HG03521 (cell line): ENCODE data around the gene LRP1B.

Experiments used
- ATAC-seq: cut with Tn5 transposase; IDR thresholded peaks from one replicate; pipeline ENCODE4 v1.9.1; 2021; ENCODE audit warnings: mild to moderate bottlenecking, moderate library complexity; ENCODE audit not compliant: unreplicated experiment

LRP1B gene

DNA sequence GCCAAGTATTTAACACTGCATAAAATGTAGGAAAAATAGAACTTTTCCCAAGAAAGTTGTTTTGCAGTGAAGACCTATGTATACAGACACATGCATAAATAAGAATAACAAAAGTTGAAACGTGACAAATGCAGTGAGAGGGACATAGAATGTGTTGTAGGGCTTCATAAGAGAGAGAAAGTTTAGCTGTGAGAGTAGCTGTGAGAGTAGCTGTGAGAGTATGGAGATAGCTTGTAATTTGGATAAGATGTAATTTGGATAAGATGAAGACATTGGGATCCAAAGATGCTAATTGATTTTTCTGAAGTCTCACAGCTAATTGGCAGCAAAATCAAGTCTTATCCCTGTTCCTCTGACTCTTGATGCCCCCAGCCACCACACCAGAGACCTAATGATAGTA, 170.9 kb downstream of the LRP1B start:
- no peak for ATAC-seq

DNA sequence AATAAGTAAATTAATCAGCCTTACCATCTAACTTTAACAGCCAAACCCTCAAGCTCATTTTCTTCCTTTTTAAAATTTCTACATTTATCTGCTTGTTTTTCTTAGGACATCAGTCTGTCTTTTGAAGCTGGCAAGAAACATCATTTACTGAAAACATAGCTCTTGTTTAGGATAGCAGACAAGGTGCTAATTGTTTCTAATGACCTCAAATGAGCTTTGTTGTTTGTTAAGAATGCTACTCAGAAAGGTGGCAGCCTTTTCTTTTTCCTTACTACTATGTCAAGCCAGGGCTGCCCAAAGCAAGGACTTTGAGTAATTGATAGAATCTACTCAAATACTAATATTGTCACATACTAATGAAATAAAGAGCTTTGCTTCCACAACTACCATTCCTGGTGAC, 171.8 kb downstream of the LRP1B start:
- no peak for ATAC-seq

DNA sequence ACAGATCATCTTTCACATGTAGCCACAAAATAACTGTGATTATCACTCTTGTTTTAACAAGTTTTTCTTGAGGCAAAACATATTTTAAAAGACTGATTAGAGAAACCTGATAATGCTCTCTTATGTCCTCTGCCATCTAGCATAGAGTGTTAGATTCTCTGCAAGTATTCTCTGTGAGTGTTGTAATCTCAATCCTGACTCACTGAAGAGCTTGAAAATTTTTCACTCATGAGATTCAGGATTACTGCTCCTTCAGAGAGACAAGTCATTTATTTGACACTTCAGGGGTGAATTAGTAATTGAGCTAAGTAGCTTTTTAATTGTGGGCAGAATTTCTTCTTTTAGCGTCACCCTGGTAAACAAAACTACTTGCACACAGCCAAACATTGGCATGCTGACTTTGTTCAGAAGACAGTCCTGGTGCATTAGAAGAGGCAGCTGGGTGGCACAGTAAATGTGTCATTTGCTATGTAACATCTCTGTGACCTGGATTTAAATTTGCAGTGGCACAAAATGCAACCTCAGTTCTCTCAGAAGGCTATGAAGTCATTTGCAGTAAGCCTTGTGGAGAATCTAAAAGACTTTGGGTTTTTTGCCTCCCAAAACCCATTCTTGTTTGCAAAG, 172.9 kb downstream of the LRP1B start:
- ATAC-seq: no peak

DNA sequence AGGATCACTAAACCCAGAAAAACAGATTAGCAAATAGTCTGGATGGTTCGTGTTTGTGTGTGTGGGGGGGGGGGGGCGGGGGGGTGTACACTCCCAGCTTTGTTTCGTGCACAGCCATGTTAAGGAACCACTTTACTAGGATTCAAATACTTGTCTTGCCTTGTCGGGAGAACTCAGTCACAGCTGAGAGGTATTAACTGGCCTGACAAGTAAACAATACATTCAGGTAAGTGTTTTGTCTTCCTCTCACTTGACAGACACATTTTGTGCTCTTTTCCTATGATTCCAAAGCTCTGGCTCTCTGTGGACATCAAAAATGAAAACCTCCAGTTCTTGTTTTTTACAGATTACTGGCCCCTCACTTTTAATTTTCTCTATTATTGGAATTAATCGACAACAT, 173.5 kb downstream of the LRP1B start:
- no peak for ATAC-seq

DNA sequence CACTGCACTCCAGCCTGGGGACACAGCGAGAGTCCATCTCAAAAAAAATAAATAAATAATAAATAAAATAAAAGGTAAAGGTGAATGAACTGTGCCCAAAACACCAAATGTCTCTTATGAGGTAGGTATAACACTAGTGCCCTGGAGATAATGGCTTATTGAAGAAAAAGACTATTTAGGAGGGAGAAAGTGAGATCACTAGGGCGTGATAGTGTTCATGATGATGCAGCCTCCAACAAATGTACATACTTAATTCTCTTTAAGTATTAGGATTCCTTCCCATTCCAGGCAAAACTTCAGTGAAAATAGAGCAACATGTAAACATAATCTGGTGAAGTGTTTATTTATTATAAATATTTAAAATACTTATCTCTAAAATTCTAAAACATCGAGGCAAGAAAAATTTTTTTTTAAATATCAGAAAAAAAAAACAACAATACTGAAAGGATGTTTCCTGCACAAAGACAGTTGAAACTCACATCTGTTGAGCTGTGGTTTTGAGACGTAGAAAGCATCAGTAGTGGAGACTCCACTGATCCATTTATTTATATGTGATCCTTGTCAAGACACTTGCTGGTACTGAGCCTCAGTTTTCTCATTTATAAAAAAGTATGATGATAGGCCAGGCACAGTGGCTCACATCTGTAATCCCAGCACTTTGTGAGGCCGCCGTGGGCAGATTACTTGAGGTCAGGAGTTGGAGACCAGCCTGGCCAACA, 183.3 kb downstream of the LRP1B start:
- ATAC-seq: no peak

DNA sequence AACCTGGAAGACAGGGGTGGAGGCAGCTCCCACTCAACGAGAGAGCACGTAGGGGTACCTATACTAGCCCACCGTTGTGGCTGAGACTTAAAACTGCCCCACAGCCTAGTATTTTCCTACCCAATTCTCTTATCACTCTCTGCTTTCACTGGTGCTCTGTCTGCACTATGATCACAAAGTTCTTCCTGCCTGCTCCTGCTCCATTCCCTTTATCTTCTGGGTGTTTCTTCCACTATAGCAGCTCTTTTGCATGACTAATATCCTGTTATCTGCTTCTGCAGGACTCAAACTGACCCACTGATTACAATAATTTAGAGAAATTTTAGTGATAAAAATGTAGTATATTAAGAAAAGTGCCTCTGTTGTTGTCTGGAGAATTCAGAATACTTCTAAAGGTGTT, 184.8 kb downstream of the LRP1B start:
- no peak for ATAC-seq

DNA sequence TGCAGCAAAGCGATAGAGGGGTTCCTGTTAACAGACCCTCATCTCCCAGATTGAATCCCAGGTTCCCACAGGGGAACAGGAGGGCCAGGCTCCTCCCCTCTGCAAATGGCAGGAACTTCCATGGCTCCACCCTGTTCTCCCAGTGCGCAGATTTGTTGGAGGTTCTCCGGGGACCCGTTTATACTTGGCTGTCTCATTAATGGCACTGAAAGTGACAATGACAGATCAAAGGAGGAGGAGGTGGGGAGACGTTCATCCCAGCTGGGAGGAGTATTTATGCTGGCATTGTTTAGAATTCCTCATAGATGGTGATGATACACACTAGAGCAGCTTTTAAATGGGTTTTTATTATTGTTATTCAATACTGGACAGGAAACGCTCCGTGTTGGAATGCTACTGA, 186.9 kb downstream of the LRP1B start:
- no peak for ATAC-seq

DNA sequence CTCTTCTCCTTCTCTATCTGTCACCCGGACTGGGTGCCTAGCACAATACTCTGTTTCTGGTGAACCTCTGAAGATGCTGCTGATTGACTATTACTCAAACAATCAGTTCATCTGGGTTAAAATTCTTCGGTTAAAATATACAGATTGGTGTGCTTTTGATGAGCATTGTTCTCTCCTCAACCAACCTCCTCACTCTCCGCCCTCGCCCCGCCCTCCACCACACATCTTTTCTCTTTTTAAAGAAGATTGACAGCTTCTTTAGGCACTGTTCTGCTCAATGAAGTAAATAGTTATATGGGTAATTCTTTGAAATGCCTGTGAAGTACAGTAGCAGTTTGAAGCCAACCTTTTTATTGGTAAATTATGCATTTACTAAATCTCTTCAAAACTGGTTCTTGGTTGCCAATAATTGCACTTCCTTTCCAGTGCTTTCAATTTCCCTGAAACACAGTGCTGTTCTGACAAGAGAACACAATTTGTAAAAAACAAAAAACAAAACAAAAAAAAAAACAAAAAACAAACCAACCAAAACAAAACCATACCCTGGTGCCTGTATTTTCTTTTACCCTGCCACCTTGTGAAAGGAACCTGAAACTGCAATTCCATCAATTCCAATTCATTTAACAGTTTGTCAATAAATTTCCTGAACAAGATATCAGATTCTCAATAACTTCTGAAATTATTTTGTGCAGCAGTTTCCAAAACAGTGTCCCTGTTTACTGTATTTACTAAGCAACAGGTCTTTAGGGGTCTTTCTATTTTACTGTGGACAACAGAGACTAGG, 188.6 kb downstream of the LRP1B start:
- no peak for ATAC-seq

DNA sequence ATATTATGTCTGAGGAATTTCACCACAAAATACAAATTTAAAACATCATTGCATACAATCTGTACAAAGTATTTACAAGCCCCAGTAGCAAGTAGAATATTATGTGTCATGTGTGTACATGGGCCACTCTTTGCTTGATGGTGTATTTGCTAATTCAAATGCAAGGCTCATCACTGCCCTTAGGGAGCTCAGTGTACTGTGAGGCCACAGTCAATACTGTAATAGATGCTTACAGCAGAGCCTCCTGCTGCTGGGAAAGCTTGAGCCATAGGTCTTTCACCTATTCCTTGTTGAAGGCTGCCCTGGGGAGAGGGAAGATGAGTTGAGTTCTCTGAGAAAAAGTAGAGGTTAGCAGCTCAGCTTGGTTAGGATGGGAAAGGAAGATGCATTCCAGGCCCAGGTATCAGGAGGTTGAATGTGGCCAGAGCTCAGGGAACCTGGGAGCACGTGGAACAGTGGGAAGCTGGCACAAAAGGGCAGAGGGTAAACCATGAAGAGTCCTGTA, 189.6 kb downstream of the LRP1B start:
- no peak for ATAC-seq

DNA sequence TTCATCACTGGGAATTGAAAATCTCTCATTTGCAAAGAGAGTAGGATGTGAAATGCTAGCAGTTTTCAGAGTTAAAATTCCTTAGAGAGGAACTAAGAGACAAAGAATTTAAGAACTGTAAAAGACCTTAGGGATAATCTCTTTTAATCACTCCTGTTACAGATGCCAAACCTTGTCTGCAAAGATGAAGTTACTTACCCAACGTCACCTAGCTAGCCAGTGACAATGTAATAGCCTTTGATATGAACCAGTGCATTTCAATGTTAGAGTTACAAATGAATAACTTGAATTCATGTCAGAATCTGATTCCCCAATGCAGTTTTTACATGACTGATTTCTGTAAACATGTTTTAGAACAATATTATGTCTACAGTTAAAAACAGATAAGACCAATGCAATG, 190.1 kb downstream of the LRP1B start:
- ATAC-seq: no peak

DNA sequence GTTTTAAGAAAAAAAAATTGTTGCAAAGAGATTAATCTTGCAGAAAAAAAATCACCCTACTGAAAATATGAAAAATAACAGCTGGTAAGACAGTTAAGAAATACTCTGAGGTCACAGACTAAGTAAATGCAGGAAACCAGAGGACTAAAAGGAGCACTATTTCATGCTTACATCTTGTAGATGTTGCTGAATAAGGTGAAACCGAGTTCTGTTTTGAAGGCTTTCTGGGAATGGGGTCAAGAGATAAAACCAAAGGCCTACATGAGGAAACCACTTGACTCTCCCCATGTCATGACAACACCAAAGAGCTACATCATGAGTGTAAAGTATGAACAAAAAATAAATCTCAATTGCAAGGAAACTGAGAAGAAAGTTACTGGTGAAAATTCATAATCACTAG, 197.6 kb downstream of the LRP1B start:
- no peak for ATAC-seq

DNA sequence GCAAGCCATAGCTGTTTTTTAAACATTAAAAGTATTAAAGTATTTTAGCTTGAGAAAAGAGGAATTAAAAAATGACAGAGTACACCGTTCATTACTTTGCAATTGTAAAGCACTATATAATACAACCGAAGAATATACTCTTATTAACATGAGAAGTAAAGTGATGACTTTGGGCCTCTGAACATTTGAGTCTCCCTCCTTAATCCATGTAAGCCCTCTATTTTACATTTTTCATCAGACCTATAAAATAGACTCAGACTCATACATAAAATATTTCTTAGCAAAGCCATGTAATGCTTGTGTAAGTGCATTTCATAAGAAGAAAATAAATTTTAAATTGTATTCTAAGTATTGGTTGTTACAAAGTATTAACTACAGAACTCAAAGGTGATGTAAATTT, 198.6 kb downstream of the LRP1B start:
- ATAC-seq: no peak

DNA sequence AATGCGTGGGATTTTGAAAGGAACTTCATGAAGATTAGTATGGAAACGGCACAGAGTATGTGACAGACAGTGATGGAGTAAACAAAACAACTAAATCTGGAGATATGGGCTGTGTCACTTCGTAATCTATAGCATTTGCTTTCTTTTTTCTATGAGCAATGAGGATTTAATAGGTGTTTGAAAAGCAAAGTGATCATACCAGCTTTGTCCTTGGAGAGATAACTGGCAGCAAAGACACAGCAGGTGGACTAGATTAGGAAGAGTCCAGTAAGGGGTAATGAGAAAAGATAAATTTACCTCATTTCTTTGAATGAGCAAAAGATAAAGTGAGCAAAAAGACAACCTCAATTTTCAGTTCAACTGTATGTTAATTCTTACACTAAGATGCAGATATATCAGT, 199.0 kb downstream of the LRP1B start:
- ATAC-seq: no peak

DNA sequence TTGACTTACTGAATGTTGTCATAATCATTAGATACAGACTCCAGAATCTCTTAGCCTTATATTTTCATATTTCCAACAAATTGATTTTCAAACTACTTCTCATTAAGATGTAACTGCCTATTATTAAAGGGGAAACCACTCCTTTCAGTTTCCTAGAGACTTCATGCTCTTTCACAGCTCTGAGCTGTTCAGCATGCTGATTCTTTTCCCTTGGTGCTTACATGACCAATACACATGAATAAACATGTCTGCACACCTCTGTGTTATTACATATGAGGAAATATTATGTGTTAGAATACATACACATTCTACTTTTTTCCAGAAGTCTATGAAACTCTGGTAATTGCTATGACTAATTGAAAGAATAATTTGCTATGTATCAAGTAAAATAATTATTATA, 200.0 kb downstream of the LRP1B start:
- ATAC-seq: no peak

DNA sequence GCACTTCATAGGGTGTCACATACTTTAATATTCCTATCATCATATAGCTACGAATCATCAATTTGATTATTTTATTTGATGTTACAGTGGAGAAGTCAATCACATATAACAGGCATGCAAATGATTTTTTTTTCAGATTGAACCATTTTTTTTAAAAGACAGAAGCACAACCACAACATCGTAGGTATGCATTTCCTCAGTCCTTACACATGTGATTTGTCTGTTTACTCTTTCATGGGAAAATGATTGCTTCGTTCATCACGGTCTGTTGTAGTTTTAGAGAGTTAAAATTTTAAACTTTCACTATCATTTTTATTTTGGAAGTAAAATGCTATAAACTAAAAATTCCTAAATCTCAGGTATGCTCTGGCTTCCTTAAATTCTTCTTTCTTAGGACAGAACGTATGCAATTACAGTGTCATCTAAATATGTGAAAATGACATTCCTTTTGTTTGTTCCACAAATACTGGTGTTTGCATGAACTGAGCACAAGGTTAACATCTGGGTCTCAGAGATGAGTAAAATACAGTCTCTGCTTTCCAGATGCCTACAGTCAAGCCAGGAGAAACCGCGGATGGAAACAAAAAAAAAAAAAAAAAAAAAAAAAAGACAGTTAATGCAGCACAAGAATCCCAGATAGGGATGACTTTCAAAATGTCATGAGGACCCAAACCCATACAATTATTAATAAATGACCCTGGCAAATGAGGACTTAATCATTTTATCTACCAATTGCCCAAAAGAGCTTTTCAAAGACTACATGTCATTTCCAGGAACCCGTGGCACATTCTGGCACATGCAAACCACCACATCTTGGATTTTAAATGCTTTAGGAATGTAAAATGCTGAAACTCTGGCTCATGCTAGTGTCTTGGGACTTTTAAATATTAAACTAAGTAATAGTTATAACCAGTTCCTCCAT, 201.2 kb downstream of the LRP1B start:
- no peak for ATAC-seq

DNA sequence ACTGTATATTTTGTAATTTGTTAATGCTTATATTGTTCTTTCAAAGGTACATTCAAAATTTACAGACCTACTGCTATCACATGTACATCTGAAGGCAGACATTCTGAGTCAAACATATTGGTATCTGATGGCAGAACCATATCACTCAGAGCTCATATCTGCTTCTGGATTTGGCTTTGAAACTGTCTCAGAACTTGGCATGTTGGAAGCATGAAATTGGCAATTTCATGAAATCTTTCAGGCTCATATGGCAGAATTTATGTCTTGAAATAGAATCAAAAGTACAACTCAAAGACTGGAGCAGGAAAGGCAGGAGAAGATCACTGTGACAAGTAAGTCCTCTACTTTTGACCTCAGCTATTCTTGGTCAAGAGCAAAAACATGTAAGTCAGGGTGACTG, 202.3 kb downstream of the LRP1B start:
- ATAC-seq: no peak

DNA sequence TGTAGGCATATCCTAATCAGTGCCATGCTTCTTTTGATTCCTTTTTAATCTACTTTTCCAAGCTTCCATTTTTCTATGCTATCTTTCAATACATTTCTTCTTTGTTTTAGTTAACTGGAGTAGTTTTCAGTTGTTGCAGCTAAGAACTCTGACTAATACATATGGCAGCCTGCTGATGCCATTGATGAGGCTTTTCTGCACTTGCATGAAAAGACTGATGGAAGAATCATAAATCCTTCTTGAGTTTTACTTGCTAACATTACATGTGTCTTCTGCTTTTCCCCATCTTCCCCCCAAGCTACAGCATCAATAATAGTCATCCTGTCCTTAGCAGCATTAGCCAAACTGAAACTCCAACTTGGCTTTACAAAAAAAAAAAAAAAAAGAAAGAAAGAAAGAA, 203.3 kb downstream of the LRP1B start:
- ATAC-seq: no peak

DNA sequence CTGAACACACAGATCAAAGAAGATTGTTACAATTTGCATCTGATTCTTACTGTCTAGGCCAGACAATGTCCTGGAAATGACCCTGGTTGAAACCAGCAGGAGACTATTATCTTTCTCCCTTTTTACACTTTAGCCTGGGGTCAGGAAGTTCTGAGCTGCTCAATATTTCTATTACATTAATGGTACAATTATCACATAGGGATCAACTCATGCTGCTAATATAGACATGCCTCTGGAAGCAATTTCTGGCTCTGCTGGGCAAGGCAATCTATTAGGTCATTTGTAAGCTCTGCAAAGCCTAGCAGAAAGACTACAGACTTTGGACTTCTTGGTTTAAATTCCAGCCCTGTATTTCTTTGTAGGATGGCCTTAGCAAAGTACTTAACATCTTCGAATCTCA, 205.3 kb downstream of the LRP1B start:
- ATAC-seq: no peak

DNA sequence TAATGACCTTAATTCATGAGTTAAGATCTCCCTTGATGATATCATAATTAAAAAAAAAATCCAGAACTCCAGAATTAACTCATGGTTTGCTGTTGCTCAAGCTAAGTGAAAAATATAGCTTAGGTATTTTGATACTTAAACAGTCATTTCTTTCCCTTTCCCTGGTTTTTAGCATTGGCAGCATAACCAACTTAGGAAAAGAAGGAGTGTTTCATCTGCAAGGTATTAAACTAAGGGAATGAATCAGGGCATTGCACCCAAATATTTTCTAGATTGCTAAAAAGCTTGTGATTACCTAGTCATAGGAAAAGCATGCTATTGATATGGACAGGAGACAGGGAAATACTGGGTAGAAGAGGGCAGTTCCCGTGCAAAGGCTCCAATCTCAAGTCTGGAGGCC, 207.2 kb downstream of the LRP1B start:
- no peak for ATAC-seq

DNA sequence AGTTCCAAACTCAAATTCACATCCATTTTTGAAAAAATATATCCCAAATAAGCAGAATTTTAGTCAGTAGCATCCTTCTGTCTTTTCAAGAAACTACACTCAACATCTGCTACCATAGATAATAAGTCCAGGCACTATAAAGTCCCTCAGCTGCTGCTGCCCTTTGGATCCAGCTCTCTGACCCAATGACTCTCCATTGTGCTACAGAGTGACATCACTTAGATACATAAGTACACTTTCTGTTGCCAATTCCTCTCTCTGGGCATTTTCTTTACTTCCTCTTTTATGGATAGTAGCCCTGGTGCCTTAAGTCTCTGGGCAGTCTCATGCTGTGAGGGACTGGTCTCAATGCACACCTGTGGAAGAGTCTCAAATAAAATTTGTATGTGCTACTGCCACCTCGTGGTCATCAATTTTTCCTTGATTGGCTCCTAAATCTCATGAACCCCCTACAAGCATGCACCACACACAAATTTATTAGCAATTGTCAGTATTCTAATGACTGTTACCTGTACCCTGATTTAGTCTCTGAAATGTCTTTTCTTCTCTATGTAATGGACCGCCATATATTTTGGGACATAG, 219.2 kb downstream of the LRP1B start:
- ATAC-seq: no peak

DNA sequence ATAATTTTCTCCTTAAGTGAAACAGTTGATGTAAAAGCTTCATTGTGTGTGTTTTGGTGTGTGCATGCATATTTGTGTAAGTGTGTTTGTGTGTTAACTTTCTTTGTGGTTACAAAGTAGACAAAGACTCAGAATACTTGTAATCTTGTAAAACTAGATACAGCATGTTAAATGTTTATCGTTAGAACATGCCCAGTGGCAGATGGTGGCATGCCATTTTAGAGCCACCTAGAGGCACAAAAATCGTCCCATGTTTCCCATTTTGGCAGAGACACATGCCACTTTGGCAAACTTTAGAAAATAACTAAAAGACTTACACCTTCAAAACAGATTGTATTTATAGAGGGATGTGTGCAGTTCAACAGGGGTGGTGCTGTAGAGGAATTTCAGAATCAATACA, 224.1 kb downstream of the LRP1B start:
- no peak for ATAC-seq
